SK-N-SH treated with all-trans-retinoic acid at 6 μM for 48 hours (cell line): ENCODE results near the gene LRMDA.

ENCODE experiments used
- ATAC-seq: fragments of 200-7000 bp; cut with Tn5 transposase; 3 replicates; pipeline ENCODE4 v1.9.1; 2020; ENCODE audit warnings: mild to moderate bottlenecking, moderate library complexity
- BACH2 ChIP-seq: fragments of 250-450 bp; sonication (Bioruptor Pico); IDR thresholded peaks from 2 replicates; pipeline ENCODE4 v1.9.0; 2021; ENCODE audit warnings: mild to moderate bottlenecking, borderline replicate concordance
- CSDC2 ChIP-seq: fragments of 250-450 bp; sonication (Bioruptor Pico); IDR thresholded peaks from 2 replicates; pipeline ENCODE4 v1.5.0; 2020; ENCODE audit warnings: mild to moderate bottlenecking, moderate library complexity
- CSRNP3 ChIP-seq: fragments of 250-450 bp; sonication (Bioruptor Pico); IDR thresholded peaks from 2 replicates; pipeline ENCODE4 v1.5.1; 2021; ENCODE audit warnings: mild to moderate bottlenecking, moderate library complexity
- GLIS3 ChIP-seq: fragments of 250-450 bp; sonication (Bioruptor Pico); IDR thresholded peaks from 2 replicates; pipeline ENCODE4 v1.5.0; 2020; ENCODE audit warnings: mild to moderate bottlenecking, moderate library complexity
- ISL1 ChIP-seq: fragments of 250-450 bp; sonication (Bioruptor Pico); IDR thresholded peaks from 2 replicates; pipeline ENCODE4 v2.1.2; 2022; ENCODE audit warnings: mild to moderate bottlenecking, moderate library complexity
- OSR1 ChIP-seq: fragments of 250-450 bp; sonication (Bioruptor Pico); IDR thresholded peaks from 2 replicates; pipeline ENCODE4 v1.8.0; 2022; ENCODE audit warnings: moderate library complexity, mild to moderate bottlenecking, inconsistent platforms
- PATZ1 ChIP-seq: fragments of 250-450 bp; sonication (Bioruptor Pico); IDR thresholded peaks from 2 replicates; pipeline ENCODE4 v1.8.0; 2020; ENCODE audit warnings: mild to moderate bottlenecking, moderate library complexity, borderline replicate concordance
- POU6F1 ChIP-seq: fragments of 250-450 bp; sonication (Bioruptor Pico); IDR thresholded peaks from 2 replicates; pipeline ENCODE4 v1.8.0; 2021; ENCODE audit warnings: low read depth, mild to moderate bottlenecking, moderate library complexity, borderline replicate concordance
- PPARA ChIP-seq: fragments of 250-450 bp; sonication (Bioruptor Pico); IDR thresholded peaks from 2 replicates; pipeline ENCODE4 v1.5.0; 2020; ENCODE audit warnings: mild to moderate bottlenecking, borderline replicate concordance
- RARB ChIP-seq: fragments of 250-450 bp; sonication (Bioruptor Pico); IDR thresholded peaks from 2 replicates; pipeline ENCODE4 v1.8.0; 2021; ENCODE audit warnings: mild to moderate bottlenecking, moderate library complexity
- SNAI2 ChIP-seq: fragments of 250-450 bp; sonication (Bioruptor Pico); IDR thresholded peaks from 2 replicates; pipeline ENCODE4 v1.5.0; 2020; ENCODE audit warnings: mild to moderate bottlenecking, moderate library complexity
- TOX ChIP-seq: fragments of 250-450 bp; sonication (Bioruptor Pico); IDR thresholded peaks from 2 replicates; pipeline ENCODE4 v1.8.0; 2021; ENCODE audit warnings: mild to moderate bottlenecking, moderate library complexity, borderline replicate concordance
- TSHZ2 ChIP-seq: fragments of 250-450 bp; sonication (Bioruptor Pico); IDR thresholded peaks from 2 replicates; pipeline ENCODE4 v1.5.0; 2020; ENCODE audit warnings: mild to moderate bottlenecking, moderate library complexity
- ZC3H10 ChIP-seq: fragments of 250-450 bp; sonication (Bioruptor Pico); IDR thresholded peaks from 2 replicates; pipeline ENCODE4 v1.5.1; 2021; ENCODE audit warnings: mild to moderate bottlenecking, moderate library complexity
- ZFP30 ChIP-seq: fragments of 450-650 bp; formaldehyde crosslinking; IDR thresholded peaks from 2 replicates; pipeline ENCODE4 v1.5.0; 2022; ENCODE audit warnings: mild to moderate bottlenecking, moderate library complexity
- ZNF565 ChIP-seq: fragments of 450-650 bp; formaldehyde crosslinking; conservative IDR thresholded peaks from 2 replicates; pipeline ENCODE4 v1.5.0; 2020; ENCODE audit warnings: low read depth, mild to moderate bottlenecking, moderate library complexity
- ZNF70 ChIP-seq: fragments of 450-650 bp; formaldehyde crosslinking; IDR thresholded peaks from 2 replicates; pipeline ENCODE4 v1.5.0; 2020; ENCODE audit warnings: mild to moderate bottlenecking, moderate library complexity

LRMDA gene

GRCh38 chr10:76248649-76249200, 817.3 kb downstream of the LRMDA start:
- ATAC-seq: no peak
- TF ChIP-seq ZNF565 (CRISPR knock-in tag) (no peak), ZNF70 (no peak), OSR1 (CRISPR knock-in tag) (no peak), CSDC2 (CRISPR knock-in tag) (no peak)

GRCh38 chr10:76251841-76252671, 820.6 kb downstream of the LRMDA start:
- ATAC-seq: peak; percentile 85
- TF ChIP-seq TOX (CRISPR knock-in tag) (peak; percentile 100), ZNF70 (no peak), POU6F1 (peak; percentile 62; the same call in 1 of the 2 replicates), ZC3H10 (peak; percentile 98), SNAI2 (CRISPR knock-in tag) (no peak), RARB (CRISPR knock-in tag) (peak; percentile 98), CSRNP3 (CRISPR knock-in tag) (peak; percentile 84; the same call in 1 of the 2 replicates), ISL1 (peak; percentile 90), ZNF565 (CRISPR knock-in tag) (no peak), OSR1 (CRISPR knock-in tag) (no peak), PATZ1 (peak; percentile 94)

- TF ChIP-seq TOX (CRISPR knock-in tag): no peak
- TF ChIP-seq PATZ1: no peak
- TF ChIP-seq PPARA: no peak
- TF ChIP-seq ZC3H10: no peak
- no peak for TF ChIP-seq TSHZ2 (CRISPR knock-in tag)
- no peak for TF ChIP-seq SNAI2 (CRISPR knock-in tag)
- no peak for TF ChIP-seq ZFP30
- no peak for TF ChIP-seq OSR1 (CRISPR knock-in tag)
- no peak for TF ChIP-seq GLIS3 (CRISPR knock-in tag)
- TF ChIP-seq ZNF565 (CRISPR knock-in tag): no peak
- no peak for TF ChIP-seq BACH2 (CRISPR knock-in tag)
- no peak for TF ChIP-seq RARB (CRISPR knock-in tag)
- TF ChIP-seq CSDC2 (CRISPR knock-in tag): no peak
- no peak for ATAC-seq
Measured at GRCh38 chr10:76252733-76253132, 821.3 kb downstream of the LRMDA start.
